HepG2 (cell line): ENCODE measurements around the gene IQCN. TPM values are rescaled to one million over a fixed set of nuclear protein-coding genes. Genes with fewer than 3 reads are reported as not detected.

Source experiments
- BORCS8-MEF2B ChIP-seq: sonication (generic); formaldehyde crosslinking; IDR thresholded peaks from 2 replicates; pipeline ENCODE4 v1.8.0; 2022; ENCODE audit warnings: mild to moderate bottlenecking, missing genetic modification reagents
- CERS6 ChIP-seq: sonication (generic); formaldehyde crosslinking; IDR thresholded peaks from 2 replicates; pipeline ENCODE4 v1.5.0; 2020; ENCODE audit warnings: missing genetic modification reagents
- KDM4B ChIP-seq: sonication (generic); formaldehyde crosslinking; IDR thresholded peaks from 2 replicates; pipeline ENCODE4 v1.4.0; 2020; ENCODE audit warnings: missing genetic modification reagents
- MTA3 ChIP-seq: sonication (generic); formaldehyde crosslinking; IDR thresholded peaks from 2 replicates; pipeline ENCODE4 v1.4.0; 2020; ENCODE audit warnings: missing genetic modification reagents
- NFKB2 ChIP-seq: sonication (generic); formaldehyde crosslinking; IDR thresholded peaks from 2 replicates; pipeline ENCODE4 v1.4.0; 2020; ENCODE audit warnings: missing genetic modification reagents, borderline replicate concordance
- RFX1 ChIP-seq: fragments of 450-650 bp; IDR thresholded peaks from 2 replicates; pipeline ENCODE4 v1.6.1; 2017
- RFX5 ChIP-seq: IDR thresholded peaks from 2 replicates; pipeline ENCODE4 v1.6.1; 2011; ENCODE audit warnings: low read depth, low read length, improper control_type of control experiment
- SAFB2 ChIP-seq: sonication (generic); formaldehyde crosslinking; IDR thresholded peaks from 2 replicates; pipeline ENCODE4 v1.5.1; 2020; ENCODE audit warnings: missing genetic modification reagents, low read depth, mild to moderate bottlenecking, borderline replicate concordance
- SOX5 ChIP-seq: IDR thresholded peaks from 2 replicates; pipeline ENCODE4 v1.6.1; 2016; ENCODE audit warnings: borderline replicate concordance
- SP4 ChIP-seq: sonication (generic); formaldehyde crosslinking; IDR thresholded peaks from 2 replicates; pipeline ENCODE4 v1.8.1; 2023; ENCODE audit warnings: mild to moderate bottlenecking, missing genetic modification reagents
- TCF12 ChIP-seq, 2 experiments: fragments of 450-650 bp in 1 of 2; sonication (generic) in 1 of 2; formaldehyde crosslinking in 1 of 2; IDR thresholded peaks; 2 replicates each; pipeline versions ENCODE4 v1.6.1 to v1.8.0; 2017 to 2022; ENCODE audit warnings: antibody characterized with exemption in 1 of 2, mild to moderate bottlenecking in 1 of 2, missing genetic modification reagents in 1 of 2, moderate library complexity in 1 of 2
- TRAFD1 ChIP-seq: sonication (generic); formaldehyde crosslinking; IDR thresholded peaks from 2 replicates; pipeline ENCODE4 v1.5.1; 2020; ENCODE audit warnings: missing genetic modification reagents, mild to moderate bottlenecking, borderline replicate concordance
- ZFYVE20 ChIP-seq: sonication (generic); formaldehyde crosslinking; IDR thresholded peaks from 2 replicates; pipeline ENCODE4 v1.8.0; 2023; ENCODE audit warnings: low read depth, mild to moderate bottlenecking, moderate library complexity, missing genetic modification reagents, borderline replicate concordance
- ZMAT5 ChIP-seq: sonication (generic); formaldehyde crosslinking; IDR thresholded peaks from 2 replicates; pipeline ENCODE4 v1.5.0; 2020; ENCODE audit warnings: mild to moderate bottlenecking, low read depth, missing genetic modification reagents, borderline replicate concordance
- ZNF143 ChIP-seq: sonication (generic); formaldehyde crosslinking; IDR thresholded peaks from 2 replicates; pipeline ENCODE4 v1.4.0; 2020; ENCODE audit warnings: missing genetic modification reagents
- ZNF292 ChIP-seq: sonication (generic); formaldehyde crosslinking; IDR thresholded peaks from 2 replicates; pipeline ENCODE4 v1.8.1; 2022; ENCODE audit warnings: mild to moderate bottlenecking, low read depth, missing genetic modification reagents, borderline replicate concordance
- ZNF3 ChIP-seq: IDR thresholded peaks from 2 replicates; pipeline ENCODE4 v1.7.0; 2017; ENCODE audit warnings: inconsistent platforms
- ZNF326 ChIP-seq: sonication (generic); formaldehyde crosslinking; IDR thresholded peaks from 2 replicates; pipeline ENCODE4 v1.4.0; 2020; ENCODE audit warnings: missing genetic modification reagents, borderline replicate concordance
- ZNF331 ChIP-seq: sonication (generic); formaldehyde crosslinking; IDR thresholded peaks from 2 replicates; pipeline ENCODE4 v1.4.0; 2020; ENCODE audit warnings: missing genetic modification reagents
- ZNF616 ChIP-seq: sonication (generic); formaldehyde crosslinking; IDR thresholded peaks from 2 replicates; pipeline ENCODE4 v1.5.0; 2020; ENCODE audit warnings: low read depth, mild to moderate bottlenecking, missing genetic modification reagents
- ZNF850 ChIP-seq: sonication (generic); formaldehyde crosslinking; conservative IDR thresholded peaks from 2 replicates; pipeline ENCODE4 v1.9.0; 2021; ENCODE audit warnings: mild to moderate bottlenecking, missing genetic modification reagents
- polyA plus RNA-seq, 8 experiments: library from polyadenylated mRNA; depleted of rRNA in 3 of 8; stranded (reverse) in 7 of 8; unstranded in 1 of 8; fragments of >200 nt; fragmentation: Illumina TruSeq in 4 of 8; extraction: Trizol in 4 of 8; gene quantifications; 2 replicates each; pipeline versions ENCODE4 v1.2.1 to v1.2.3, GENCODE V29; 2011 to 2016; ENCODE audit warnings: low read depth in 4 of 8, missing spikeins in 1 of 8, mixed read lengths in 1 of 8; ENCODE audit not compliant: insufficient read depth in 1 of 8
- total RNA-seq, 5 experiments: library from RNA; depleted of rRNA; stranded (reverse); fragments of >200 nt; fragmentation: Illumina TruSeq; extraction: Trizol; gene quantifications; 2 replicates each; pipeline ENCODE4 v1.2.3, GENCODE V29; 2016; ENCODE audit warnings: low read depth in 1 of 5
- TF ChIP-seq, protein P1 (sequence below): sonication (generic); formaldehyde crosslinking; IDR thresholded peaks from 2 replicates; pipeline ENCODE4 v1.8.0; 2022; ENCODE audit warnings: missing genetic modification reagents, mild to moderate bottlenecking, moderate library complexity, borderline replicate concordance

The IQCN gene
- total and polyA plus RNA-seq, 2 of the 13 experiments (the other 11 are each of a cell fraction or from before 2014, with no cell fraction given): 0.04 to 0.18 TPM

DNA sequence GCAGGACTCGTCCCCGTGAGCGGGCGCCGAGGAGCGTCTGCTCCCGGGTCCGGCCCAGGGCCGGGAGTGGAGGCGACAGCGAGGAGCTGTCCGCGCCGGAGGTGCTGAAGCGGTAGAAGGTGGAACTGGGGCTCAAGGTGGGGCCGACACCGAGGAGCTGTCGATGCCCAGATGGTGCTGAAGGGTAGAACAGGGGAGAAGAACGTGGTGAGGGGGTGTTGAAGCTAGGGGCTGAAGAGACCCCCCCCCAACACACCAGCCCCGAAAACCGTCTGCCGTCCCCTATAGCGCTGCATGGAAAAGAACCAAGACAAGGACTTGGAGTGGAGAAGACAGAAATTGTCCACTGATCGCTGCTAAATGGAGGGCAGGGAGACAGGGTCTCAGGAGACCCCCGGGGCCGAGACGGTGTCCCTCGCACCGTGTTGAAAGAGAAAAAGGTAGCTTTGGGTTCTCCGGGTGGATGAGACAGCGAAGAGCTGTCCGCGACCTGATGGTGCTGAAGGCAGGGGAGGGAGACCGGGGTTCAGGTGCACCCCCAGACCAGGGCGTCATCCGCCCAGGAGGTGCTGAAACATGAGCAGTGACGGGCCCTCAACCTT, 40.9 kb downstream of the IQCN start (continued):
- TF ChIP-seq KDM4B (CRISPR knock-in tag) (0 out of 2 replicates have a peak, but pooled peaks have one; percentile 59), BORCS8-MEF2B (CRISPR knock-in tag) (peak; percentile 92), ZMAT5 (CRISPR knock-in tag) (no peak), TRAFD1 (CRISPR knock-in tag) (no peak), RFX1 (no peak), SP4 (CRISPR knock-in tag) (peak; percentile 68; the same call in 1 of the 2 replicates), NFKB2 (CRISPR knock-in tag) (peak; percentile 98; the same call in 1 of the 2 replicates), ZNF292 (no peak), ZNF3 (peak; percentile 64; the same call in 1 of the 2 replicates), MTA3 (CRISPR knock-in tag) (0 out of 2 replicates have a peak, but pooled peaks have one; percentile 82), ZNF143 (CRISPR knock-in tag) (no peak; the same call in 1 of the 2 replicates), RFX5 (no peak), SAFB2 (CRISPR knock-in tag) (no peak), ZNF331 (CRISPR knock-in tag) (peak; percentile 91), CERS6 (peak; percentile 30; the same call in 1 of the 2 replicates), SOX5 (CRISPR knock-in tag) (peak; percentile 32; the same call in 1 of the 2 replicates), ZNF326 (peak; percentile 49; the same call in 1 of the 2 replicates), ZFYVE20 (no peak), ZNF616 (CRISPR knock-in tag) (peak; percentile 96), TCF12 (IDR thresholded peaks at IDR 0.05) (no peak), TCF12 (CRISPR knock-in tag; IDR thresholded peaks at IDR 0.05) (no peak), ZNF850 (peak; percentile 64; the same call in 1 of the 2 replicates)
- TF ChIP-seq, protein P1, sequence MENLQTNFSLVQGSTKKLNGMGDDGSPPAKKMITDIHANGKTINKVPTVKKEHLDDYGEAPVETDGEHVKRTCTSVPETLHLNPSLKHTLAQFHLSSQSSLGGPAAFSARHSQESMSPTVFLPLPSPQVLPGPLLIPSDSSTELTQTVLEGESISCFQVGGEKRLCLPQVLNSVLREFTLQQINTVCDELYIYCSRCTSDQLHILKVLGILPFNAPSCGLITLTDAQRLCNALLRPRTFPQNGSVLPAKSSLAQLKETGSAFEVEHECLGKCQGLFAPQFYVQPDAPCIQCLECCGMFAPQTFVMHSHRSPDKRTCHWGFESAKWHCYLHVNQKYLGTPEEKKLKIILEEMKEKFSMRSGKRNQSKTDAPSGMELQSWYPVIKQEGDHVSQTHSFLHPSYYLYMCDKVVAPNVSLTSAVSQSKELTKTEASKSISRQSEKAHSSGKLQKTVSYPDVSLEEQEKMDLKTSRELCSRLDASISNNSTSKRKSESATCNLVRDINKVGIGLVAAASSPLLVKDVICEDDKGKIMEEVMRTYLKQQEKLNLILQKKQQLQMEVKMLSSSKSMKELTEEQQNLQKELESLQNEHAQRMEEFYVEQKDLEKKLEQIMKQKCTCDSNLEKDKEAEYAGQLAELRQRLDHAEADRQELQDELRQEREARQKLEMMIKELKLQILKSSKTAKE (CRISPR knock-in tag): peak; percentile 43; the same call in 1 of the 2 replicates
